Left renal pelvis (tissue), 4 donors: Measurements from ENCODE around the gene STAT5B. TPM values are rescaled to one million over a fixed set of nuclear protein-coding genes. Genes with fewer than 3 reads are reported as not detected.
A peak's percentile ranks its signal among the peaks of the same experiment; 100 is the strongest.
"Not testable (repeated sequence)": the region's sequence is repeated elsewhere in the genome, so short reads cannot be mapped to it uniquely, and the experiment has no call there.

ENCODE experiments used
- DNase-seq, 4 donors: peaks; one replicate each; pipeline ENCODE4 v3.0.0-alpha.2; 2013; ENCODE audit warnings: low read depth in 4 of 4, low spot score in 3 of 4
- polyA plus RNA-seq, 4 donors: library from polyadenylated mRNA; unstranded; fragments of 120-200 nt; gene quantifications; one replicate each; pipeline ENCODE4 v1.2.1, GENCODE V29; 2013; ENCODE audit not compliant: insufficient read length in 4 of 4

Gene STAT5B
- polyA plus RNA-seq = 10 to 100 TPM; 37.1 to 57.3 (median 43.8) TPM

GRCh38 chr17:42276359-42276608, at the start of gene STAT5B:
TSS of gene STAT5B (minus strand) at chr17:42276391. CDS start at chr17:42232127, 44,264 bp downstream.
- peak in 1 of 4 donors; percentile 66 for DNase-seq

- no peak for DNase-seq
These were observed 48.8 kb upstream of the STAT5B start for GRCh38 chr17:42325026-42325425.

GRCh38 chr17:42323268-42323773, 47.1 kb upstream of the STAT5B start:
- DNase-seq = no peak

GRCh38 chr17:42322382-42323267, 46.4 kb upstream of the STAT5B start:
- peak; percentile 79 to 87 (median 81) for DNase-seq

- no peak for DNase-seq
These were observed 45.4 kb upstream of the STAT5B start for GRCh38 chr17:42321555-42321954.

- DNase-seq = not testable (repeated sequence)
These were observed 41.8 kb upstream of the STAT5B start for GRCh38 chr17:42317967-42318366.

GRCh38 chr17:42317266-42317845, 41.2 kb upstream of the STAT5B start:
- no peak for DNase-seq

- DNase-seq = no peak
These were observed 40.6 kb upstream of the STAT5B start for GRCh38 chr17:42316755-42317154.

- DNase-seq = no peak
These were observed 39.4 kb upstream of the STAT5B start for GRCh38 chr17:42315402-42316156.

- DNase-seq = no peak
These were observed 37.8 kb upstream of the STAT5B start for GRCh38 chr17:42313773-42314566.

- DNase-seq = no peak
These were observed 37.2 kb upstream of the STAT5B start for GRCh38 chr17:42313389-42313772.

- DNase-seq = peak; percentile 59 to 73 (median 68)
These were observed 36.3 kb upstream of the STAT5B start for GRCh38 chr17:42312285-42313130.

- DNase-seq = no peak
These were observed 35.8 kb upstream of the STAT5B start for GRCh38 chr17:42312035-42312284.

GRCh38 chr17:42311240-42312034, 35.2 kb upstream of the STAT5B start:
- peak; percentile 70 to 80 (median 77) for DNase-seq

GRCh38 chr17:42310787-42311215, 34.6 kb upstream of the STAT5B start:
- no peak for DNase-seq

- no peak for DNase-seq
These were observed 34.0 kb upstream of the STAT5B start for GRCh38 chr17:42309986-42310786.

- no peak for DNase-seq
These were observed 33.0 kb upstream of the STAT5B start for GRCh38 chr17:42309142-42309541.

GRCh38 chr17:42308446-42308845, 32.3 kb upstream of the STAT5B start:
- DNase-seq = no peak
